CD4-positive, alpha-beta T cell (primary cell): ENCODE measurements around the gene GRK5. TPM values are rescaled to one million over a fixed set of nuclear protein-coding genes. Genes with fewer than 3 reads are reported as not detected.

Experiments used
- ATAC-seq: fragments of 200-7000 bp; cut with Tn5 transposase; one replicate; pipeline ENCODE4 v1.10.0; 2022; ENCODE audit warnings: mild to moderate bottlenecking; ENCODE audit not compliant: poor library complexity
- CTCF ChIA-PET: fragments of 350-600 bp; sonication (Branson Sonifier 250); formaldehyde crosslinking; loops from one replicate; lab custom pipeline; 2021; ENCODE audit warnings: antibody characterized with exemption, inconsistent platforms; lab: Charles Lee
- POLR2A ChIA-PET: fragments of 350-600 bp; sonication (Branson Sonifier 250); formaldehyde crosslinking; loops from one replicate; lab custom pipeline; 2021; ENCODE audit warnings: antibody characterized with exemption, inconsistent platforms; lab: Charles Lee
- DNase-seq, 14 experiments: peaks; one replicate each; pipeline ENCODE4 v3.0.0-alpha.2; 2013 to 2020; ENCODE audit warnings: mixed read lengths in 2 of 14
- H3K27ac ChIP-seq, 2 donors: one replicate each; pipeline versions ENCODE4 v1.5.1 to v1.7.0; 2013; ENCODE audit warnings: low read length in 2 of 2, low read depth in 1 of 2, mild to moderate bottlenecking in 1 of 2
- H3K27me3 ChIP-seq, 2 experiments: 1 replicate in 1 of 2; 2 replicates in 1 of 2; pipeline versions ENCODE4 v1.6.1 to v1.7.0; 2013; ENCODE audit warnings: low read length in 2 of 2, control low read depth in 1 of 2, mild to moderate bottlenecking in 1 of 2, moderate library complexity in 1 of 2; ENCODE audit not compliant: insufficient read depth in 2 of 2, control insufficient read depth in 1 of 2
- H3K36me3 ChIP-seq: one replicate; pipeline ENCODE4 v1.6.1; 2013; ENCODE audit warnings: low read length, control low read depth; ENCODE audit not compliant: insufficient read depth
- H3K4me1 ChIP-seq: one replicate; pipeline ENCODE4 v1.6.1; 2013; ENCODE audit warnings: low read length, control low read depth; ENCODE audit not compliant: insufficient read depth
- H3K4me3 ChIP-seq: one replicate; pipeline ENCODE4 v1.5.1; 2013; ENCODE audit warnings: mild to moderate bottlenecking, low read length, moderate library complexity
- H3K9me3 ChIP-seq, 2 experiments: 1 replicate in 1 of 2; 2 replicates in 1 of 2; pipeline versions ENCODE4 v1.6.1 to v1.7.0; 2013; ENCODE audit warnings: low read length in 2 of 2, mild to moderate bottlenecking in 2 of 2, control low read depth in 1 of 2, moderate library complexity in 1 of 2; ENCODE audit not compliant: control insufficient read depth in 1 of 2, insufficient read depth in 1 of 2
- H3K27ac Mint-ChIP-seq: one replicate; pipeline ENCODE4 v1.8.0; 2020; ENCODE audit warnings: mixed read lengths
- H3K27me3 Mint-ChIP-seq: one replicate; pipeline ENCODE4 v1.8.0; 2021; ENCODE audit warnings: mixed read lengths
- H3K36me3 Mint-ChIP-seq: one replicate; pipeline ENCODE4 v1.8.0; 2021; ENCODE audit warnings: low read depth, mixed read lengths
- H3K4me1 Mint-ChIP-seq: one replicate; pipeline ENCODE4 v1.8.0; 2021; ENCODE audit warnings: low read depth, mixed read lengths
- H3K4me3 Mint-ChIP-seq: one replicate; pipeline ENCODE4 v1.8.0; 2020; ENCODE audit warnings: mild to moderate bottlenecking, mixed read lengths
- H3K9me3 Mint-ChIP-seq: one replicate; pipeline ENCODE4 v1.8.0; 2020; ENCODE audit warnings: mixed read lengths
- intact Hi-C, 2 experiments: fragments of 100-400 bp; cut with DNase I in 1 of 2; cut with micrococcal nuclease in 1 of 2; formaldehyde crosslinking; loops; one replicate each; pipeline versions ENCODE4 v1.15.1 to v1.9.0; 2023 to 2025; cut with DNase I, micrococcal nuclease
- total RNA-seq, 174 experiments: library from RNA in 2 of 174; stranded (reverse) in 2 of 174; gene quantifications; one replicate each; pipeline ENCODE4 v1.2.3 and lab custom pipeline; 2021 to 2026
- TF ChIP-seq, protein P1 (sequence below): fragments of 200-600 bp; IDR thresholded peaks from one replicate; pipeline ENCODE4 v1.8.0; 2022; ENCODE audit warnings: antibody characterized with exemption, mild to moderate bottlenecking

GRK5 gene
- total RNA-seq, 2 experiments from 2014 or later: 19.2 to 20.8 TPM

DNA sequence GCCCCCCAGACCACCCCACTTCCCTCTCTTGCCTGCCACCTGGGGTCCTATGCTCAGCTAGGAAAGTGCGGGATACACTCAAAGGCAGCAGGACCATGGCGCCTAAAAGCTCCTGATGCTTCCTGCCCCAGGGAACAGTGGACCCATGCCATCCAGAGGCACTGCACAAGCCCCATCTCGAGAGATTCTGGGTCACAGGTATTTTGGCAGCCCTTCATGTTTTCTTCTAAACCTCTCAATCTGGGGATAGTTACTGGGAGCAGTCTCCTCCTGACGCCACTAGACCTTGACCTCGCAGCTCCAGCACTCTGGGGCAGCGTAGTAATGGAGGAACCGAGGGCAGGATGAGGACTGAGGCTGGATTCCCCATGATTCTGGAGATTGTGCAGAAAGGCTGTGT lies 107.1 kb downstream of the GRK5 start:
- Mint-ChIP-seq H3K4me3 (no peak overlapping the region), H3K4me1 (peaks cover 42% of the 10 kb centered on the region)

DNA sequence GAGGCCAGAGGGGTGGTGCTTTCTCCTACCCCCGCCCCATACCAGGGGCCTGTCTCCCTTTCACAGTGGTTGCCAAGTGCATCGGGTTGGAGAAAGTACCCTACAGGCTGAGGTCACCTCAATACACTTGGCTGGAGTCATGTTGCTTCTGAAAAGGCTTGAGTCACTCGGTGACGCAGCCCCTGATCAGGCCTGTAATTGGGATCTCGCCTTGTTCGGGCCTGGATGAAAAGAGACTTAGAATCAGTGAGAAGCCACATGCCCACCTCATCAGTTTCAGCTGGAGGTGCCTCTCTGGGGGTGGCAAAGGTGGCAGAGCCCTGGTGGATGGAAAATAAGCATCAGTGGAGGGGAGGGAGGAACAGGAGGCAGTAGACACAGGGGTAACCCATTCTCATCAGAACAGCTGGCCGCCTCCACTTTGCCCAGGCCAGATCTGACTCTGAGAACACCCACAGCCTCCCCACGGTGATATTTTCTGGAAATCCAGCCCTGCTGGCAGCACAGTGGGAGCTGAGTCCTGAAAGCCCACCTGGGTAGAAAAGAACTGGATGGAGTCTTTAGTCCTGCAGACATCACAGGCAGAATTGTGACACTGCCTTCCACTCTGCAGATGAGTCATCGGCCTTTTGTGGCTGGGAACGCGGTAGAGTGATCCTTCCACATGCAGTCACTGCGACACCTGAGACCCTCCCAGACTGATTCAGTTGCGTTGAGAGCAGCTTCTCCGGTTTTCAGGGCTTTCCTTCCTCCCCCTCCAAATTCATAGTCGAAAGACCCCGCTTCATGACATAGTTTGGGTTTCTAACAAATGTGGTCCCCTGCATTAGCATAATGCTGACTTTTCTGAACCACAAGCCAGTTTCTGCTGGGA lies 108.0 kb downstream of the GRK5 start:
- Histone ChIP-seq H3K27me3 (no peaks in the 10 kb centered on the region), H3K36me3 (no peaks in the 10 kb centered on the region), H3K9me3 (no peaks in the 10 kb centered on the region), H3K27ac (no peak overlapping the region), H3K4me3 (no peak overlapping the region), H3K4me1 (peaks cover 42% of the 10 kb centered on the region)
- Mint-ChIP-seq H3K4me1 (peaks cover 44% of the 10 kb centered on the region), H3K9me3 (no peaks in the 10 kb centered on the region), H3K4me3 (peak overlapping the region; percentile 38), H3K27me3 (no peaks in the 10 kb centered on the region), H3K27ac (peak overlapping the region; percentile 3), H3K36me3 (no peaks in the 10 kb centered on the region)
- CTCF ChIA-PET: interaction anchor here (1.1 to 1.7 kb wide), 2 partner anchors 44 to 108 kb away, joined by 5 to 7 read pairs; partner anchors contain the start of gene GRK5
- intact Hi-C loops: no loop called here
- DNase-seq (peak in 13 of 14 experiments; percentile 19 to 77 (median 54)), ATAC-seq (peak; percentile 72)
- TF ChIP-seq, protein P1, sequence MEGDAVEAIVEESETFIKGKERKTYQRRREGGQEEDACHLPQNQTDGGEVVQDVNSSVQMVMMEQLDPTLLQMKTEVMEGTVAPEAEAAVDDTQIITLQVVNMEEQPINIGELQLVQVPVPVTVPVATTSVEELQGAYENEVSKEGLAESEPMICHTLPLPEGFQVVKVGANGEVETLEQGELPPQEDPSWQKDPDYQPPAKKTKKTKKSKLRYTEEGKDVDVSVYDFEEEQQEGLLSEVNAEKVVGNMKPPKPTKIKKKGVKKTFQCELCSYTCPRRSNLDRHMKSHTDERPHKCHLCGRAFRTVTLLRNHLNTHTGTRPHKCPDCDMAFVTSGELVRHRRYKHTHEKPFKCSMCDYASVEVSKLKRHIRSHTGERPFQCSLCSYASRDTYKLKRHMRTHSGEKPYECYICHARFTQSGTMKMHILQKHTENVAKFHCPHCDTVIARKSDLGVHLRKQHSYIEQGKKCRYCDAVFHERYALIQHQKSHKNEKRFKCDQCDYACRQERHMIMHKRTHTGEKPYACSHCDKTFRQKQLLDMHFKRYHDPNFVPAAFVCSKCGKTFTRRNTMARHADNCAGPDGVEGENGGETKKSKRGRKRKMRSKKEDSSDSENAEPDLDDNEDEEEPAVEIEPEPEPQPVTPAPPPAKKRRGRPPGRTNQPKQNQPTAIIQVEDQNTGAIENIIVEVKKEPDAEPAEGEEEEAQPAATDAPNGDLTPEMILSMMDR: no peak
- POLR2A ChIA-PET: interaction anchor here (1.1 kb wide), 1 partner anchor 101 kb away, joined by 3 read pairs; no protein-coding TSS in a partner anchor

More for the DNA sequence above, 107.1 kb downstream of the GRK5 start:
- intact Hi-C loops: no loop called here
- H3K36me3 ChIP-seq: no peaks in the 10 kb centered on the region
- peaks cover 42% of the 10 kb centered on the region for H3K4me1 ChIP-seq
- Mint-ChIP-seq H3K36me3 (no peaks in the 10 kb centered on the region), H3K27me3 (no peaks in the 10 kb centered on the region), H3K27ac (no peak overlapping the region), H3K9me3 (no peaks in the 10 kb centered on the region)
- TF ChIP-seq, protein P1: no peak
- no peak for DNase-seq
- ChIA-PET CTCF (interaction anchor here (1.0 kb wide), 1 partner anchor 108 kb away, joined by 3 read pairs; no protein-coding TSS in a partner anchor), POLR2A (no interaction called here)
- no peak for ATAC-seq
- H3K27me3 ChIP-seq: no peaks in the 10 kb centered on the region
- H3K27ac ChIP-seq: no peak overlapping the region
- no peak overlapping the region for H3K4me3 ChIP-seq
- no peaks in the 10 kb centered on the region for H3K9me3 ChIP-seq

DNA sequence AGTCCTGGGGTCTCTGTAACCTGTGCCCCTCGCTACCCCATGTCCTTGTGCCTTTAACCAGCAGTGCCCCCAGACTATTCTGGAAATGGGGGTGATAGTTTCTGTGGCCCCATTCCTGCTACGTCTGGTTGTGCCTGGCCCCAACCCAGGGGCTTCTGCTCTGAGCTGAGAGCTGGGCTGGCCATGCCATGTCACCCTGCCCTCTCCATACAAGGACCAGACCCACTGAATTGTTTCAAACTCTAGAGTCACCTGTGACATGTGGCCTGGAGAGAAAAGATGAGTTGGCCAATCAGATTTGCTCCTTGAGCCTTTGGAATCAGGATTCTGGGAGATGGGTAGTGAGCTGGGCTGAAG lies 108.6 kb downstream of the GRK5 start:
- intact Hi-C loops: no loop called here
- H3K9me3 ChIP-seq: no peaks in the 10 kb centered on the region
- H3K4me3 Mint-ChIP-seq: no peak overlapping the region
- H3K36me3 ChIP-seq: no peaks in the 10 kb centered on the region
- TF ChIP-seq, protein P1: no peak
- H3K9me3 Mint-ChIP-seq: no peaks in the 10 kb centered on the region
- no peak overlapping the region for H3K27ac ChIP-seq
- H3K4me1 Mint-ChIP-seq: peaks cover 41% of the 10 kb centered on the region
- peaks cover 40% of the 10 kb centered on the region for H3K4me1 ChIP-seq
- H3K27ac Mint-ChIP-seq: peak overlapping the region; percentile 3
- no peaks in the 10 kb centered on the region for H3K36me3 Mint-ChIP-seq
- ATAC-seq: no peak
- DNase-seq: no peak
- ChIA-PET CTCF (interaction anchor here (1.1 to 1.7 kb wide), 2 partner anchors 45 to 109 kb away, joined by 5 to 7 read pairs; partner anchors contain the start of gene GRK5), POLR2A (interaction anchor here (1.1 kb wide), 1 partner anchor 102 kb away, joined by 3 read pairs; no protein-coding TSS in a partner anchor)
- no peak overlapping the region for H3K4me3 ChIP-seq
- no peaks in the 10 kb centered on the region for H3K27me3 ChIP-seq
- H3K27me3 Mint-ChIP-seq: no peaks in the 10 kb centered on the region
